ENCODE measurements around the gene DOK6.

The DOK6 gene

DNA sequence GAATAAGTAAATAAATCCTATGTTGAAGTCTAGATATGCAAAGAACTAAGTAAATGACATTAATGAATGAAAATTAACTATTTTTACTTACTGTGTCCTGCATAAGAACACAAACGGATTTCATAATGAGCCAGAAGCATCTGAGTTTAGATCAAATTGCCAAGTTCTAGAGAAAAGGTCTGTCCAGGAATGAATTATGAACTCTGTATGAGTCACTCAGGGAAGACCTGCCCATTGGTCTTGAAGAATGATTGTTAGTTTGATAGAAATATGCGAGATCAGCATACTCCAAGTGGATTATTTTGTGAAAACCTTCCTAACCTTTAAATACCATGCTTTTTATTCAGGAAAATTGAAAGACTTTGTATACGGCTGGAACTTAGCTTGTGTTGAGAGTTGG, 189.5 kb downstream of the DOK6 start:
- FAIRE-seq (no peak), DNase-seq (ENCODE audit: insufficient read length, low spot score) (no peak)
- no peak for TF ChIP-seq POLR2A (IDR thresholded peaks at IDR 0.05; ENCODE audit: low read depth, low read length)

DNA sequence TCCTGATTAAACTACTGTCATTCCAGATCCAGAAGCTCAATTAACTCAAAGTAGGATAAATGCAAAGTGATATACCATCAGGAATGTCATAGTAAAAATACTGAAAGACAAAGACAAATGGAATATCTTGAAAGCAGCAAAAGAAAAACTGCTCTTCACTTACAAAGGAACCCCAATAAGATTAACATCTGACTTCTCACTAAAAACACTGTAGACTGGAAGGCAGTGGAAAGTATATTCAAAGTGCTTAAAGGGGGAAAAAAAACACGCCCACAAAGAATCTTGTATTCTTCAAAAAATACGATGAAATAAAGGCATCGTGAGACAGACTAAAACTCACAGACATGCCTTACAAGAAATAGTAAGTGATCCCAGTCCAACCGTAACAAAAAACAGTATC, 195.7 kb downstream of the DOK6 start:
- FAIRE-seq (no peak), DNase-seq (ENCODE audit: insufficient read length, low spot score) (no peak)
- no peak for TF ChIP-seq POLR2A (IDR thresholded peaks at IDR 0.05; ENCODE audit: low read depth, low read length)

DNA sequence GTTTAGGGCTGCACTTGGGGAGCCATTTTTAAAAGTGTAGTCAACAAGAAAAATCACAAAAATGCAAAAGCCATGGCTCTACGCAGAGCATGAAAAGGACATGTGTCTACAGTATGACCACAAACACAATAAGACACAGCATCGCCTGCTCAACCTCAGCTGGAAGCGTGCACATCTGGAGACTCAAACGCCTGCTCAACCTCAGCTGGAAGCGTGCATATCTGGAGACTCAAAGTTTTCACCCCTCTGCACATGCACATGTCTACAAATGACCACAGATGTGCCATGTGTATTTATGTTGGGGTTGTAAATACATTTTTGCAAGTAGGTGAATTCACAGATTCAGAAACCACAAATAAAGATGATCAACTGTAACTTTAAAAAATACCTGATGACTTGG, 196.9 kb downstream of the DOK6 start:
- no peak for DNase-seq (ENCODE audit: insufficient read length, low spot score)
- no peak for FAIRE-seq
- TF ChIP-seq POLR2A (IDR thresholded peaks at IDR 0.05; ENCODE audit: low read depth, low read length) = no peak

DNA sequence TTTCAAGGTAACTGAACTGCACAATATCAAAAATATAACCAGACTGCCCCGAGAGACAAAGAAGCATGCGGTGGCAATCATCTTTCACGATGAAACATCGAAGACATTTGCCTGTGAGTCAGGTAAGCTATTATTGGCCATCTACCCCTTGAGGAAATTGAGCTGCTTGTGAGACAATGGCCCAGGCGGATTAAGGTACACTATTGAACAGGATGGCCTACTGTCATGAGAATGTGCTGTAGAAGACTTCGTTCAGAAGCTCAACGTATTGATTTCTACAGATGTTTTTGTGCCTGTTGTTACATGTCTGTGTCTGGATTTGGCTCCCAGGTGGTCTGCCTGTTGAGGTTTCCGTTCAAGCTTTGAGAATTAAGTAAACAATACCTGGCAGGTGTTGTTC, 198.7 kb downstream of the DOK6 start:
- FAIRE-seq = no peak

DNA sequence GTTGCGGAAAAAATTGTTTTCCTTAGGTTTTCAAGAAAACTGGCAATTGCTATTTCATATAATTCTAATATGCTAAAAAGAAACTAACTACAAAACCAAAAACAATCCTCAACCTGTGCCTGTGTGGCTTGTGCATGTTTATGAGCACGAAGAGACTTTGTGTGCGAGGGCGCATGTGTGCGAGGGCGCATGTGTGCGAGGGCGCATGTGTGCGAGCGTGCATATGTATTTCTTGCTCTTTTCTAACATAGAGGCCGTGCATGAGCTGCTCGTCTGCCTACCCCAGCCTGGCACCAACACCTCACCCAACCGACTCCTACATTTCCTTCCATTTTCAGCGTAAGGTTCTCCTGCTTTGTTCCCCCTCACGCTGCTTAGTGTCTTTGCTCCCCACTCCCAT, 211.6 kb downstream of the DOK6 start:
- DNase-seq (ENCODE audit: insufficient read length, low spot score) (no peak), FAIRE-seq (no peak)
- TF ChIP-seq POLR2A (IDR thresholded peaks at IDR 0.05; ENCODE audit: low read depth, low read length) = no peak

More for the DNA sequence above, 198.7 kb downstream of the DOK6 start:
- no peak for DNase-seq (ENCODE audit: insufficient read length, low spot score)
- no peak for TF ChIP-seq POLR2A (IDR thresholded peaks at IDR 0.05; ENCODE audit: low read depth, low read length)

DNA sequence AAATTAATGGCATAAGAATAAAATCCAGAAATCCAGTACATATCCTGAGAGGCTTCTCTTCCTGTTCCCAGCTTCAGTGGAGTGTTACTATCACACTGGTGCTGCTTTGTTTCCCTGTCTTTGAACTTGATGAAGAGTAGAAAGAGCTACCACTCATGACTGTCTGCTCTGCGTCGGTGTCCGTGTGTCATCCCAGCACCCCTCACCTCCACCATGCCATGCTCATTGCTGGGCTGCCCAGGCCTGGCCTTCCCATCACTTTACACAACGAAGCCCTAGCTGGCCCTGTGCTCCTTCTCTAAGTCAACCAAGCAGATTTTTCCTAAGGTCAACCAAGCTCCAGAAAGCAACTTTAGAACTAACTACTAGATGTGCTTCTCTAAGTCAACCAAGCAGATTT, 215.4 kb downstream of the DOK6 start:
- FAIRE-seq (no peak), DNase-seq (ENCODE audit: insufficient read length, low spot score) (no peak)
- TF ChIP-seq POLR2A (IDR thresholded peaks at IDR 0.05; ENCODE audit: low read depth, low read length) = no peak

DNA sequence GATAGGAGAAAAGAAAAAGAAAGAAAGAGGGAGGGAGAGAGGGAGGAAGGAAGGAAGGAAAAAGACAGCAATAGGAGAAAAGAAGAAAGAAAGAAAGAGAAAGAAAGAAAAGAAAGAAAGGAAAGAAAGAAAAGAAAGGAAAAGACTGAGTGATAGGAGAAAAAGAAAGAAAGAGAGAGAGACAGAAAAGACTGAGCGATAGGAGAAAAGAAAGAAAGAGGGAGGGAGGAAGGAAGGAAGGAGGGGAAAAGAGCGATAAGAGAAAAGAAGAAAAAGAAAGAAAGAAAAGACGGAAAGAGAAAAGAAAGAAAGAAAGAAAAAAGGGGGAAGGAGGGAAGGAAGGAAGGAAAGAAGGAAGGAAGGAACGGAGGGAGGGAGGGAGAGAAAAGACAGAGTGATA, 216.7 kb downstream of the DOK6 start:
- DNase-seq (ENCODE audit: insufficient read length, low spot score) (no peak), FAIRE-seq (no peak)
- TF ChIP-seq POLR2A (IDR thresholded peaks at IDR 0.05; ENCODE audit: low read depth, low read length) = no peak

DNA sequence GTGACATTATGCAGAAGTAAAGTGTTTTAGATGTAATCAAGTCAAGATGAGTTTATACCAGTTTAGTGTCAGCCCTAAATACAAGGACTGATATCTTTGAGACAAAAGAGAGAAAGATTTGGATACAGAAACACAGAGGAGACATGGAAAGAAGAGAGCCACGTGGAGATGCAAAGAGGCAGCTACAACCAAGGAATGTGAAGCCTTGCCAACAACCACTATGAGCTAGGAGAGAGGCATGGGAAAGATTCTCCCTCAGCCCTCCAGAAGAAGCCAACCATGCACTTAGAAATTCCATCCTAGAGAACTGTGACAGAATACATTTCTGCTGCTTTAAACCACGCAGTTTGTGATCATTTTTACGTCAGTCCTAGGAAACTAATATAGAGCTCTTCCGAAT, 217.2 kb downstream of the DOK6 start:
- no peak for TF ChIP-seq POLR2A (IDR thresholded peaks at IDR 0.05; ENCODE audit: low read depth, low read length)
- no peak for DNase-seq (ENCODE audit: insufficient read length, low spot score)
- no peak for FAIRE-seq

DNA sequence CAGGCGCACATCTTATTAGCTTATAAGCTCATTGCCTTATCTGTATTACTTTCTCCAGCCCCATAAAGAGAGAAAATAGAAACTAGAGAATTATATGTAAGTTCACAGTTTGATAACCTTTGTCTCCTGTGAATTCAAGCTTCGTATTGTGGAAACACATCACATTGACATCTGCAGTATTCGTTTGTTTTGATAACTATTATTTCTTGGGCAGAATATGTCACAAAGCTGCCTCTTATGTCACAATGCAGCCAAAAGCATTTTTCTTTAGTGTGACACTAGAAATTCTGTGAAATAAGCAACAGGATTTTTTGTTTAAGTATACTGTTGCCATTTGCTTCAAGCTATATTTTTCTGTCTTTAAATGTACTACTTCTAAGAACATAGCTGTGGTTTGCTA, 221.5 kb downstream of the DOK6 start:
- TF ChIP-seq POLR2A (IDR thresholded peaks at IDR 0.05; ENCODE audit: low read depth, low read length) = no peak
- no peak for DNase-seq (ENCODE audit: insufficient read length, low spot score)
- FAIRE-seq = no peak

DNA sequence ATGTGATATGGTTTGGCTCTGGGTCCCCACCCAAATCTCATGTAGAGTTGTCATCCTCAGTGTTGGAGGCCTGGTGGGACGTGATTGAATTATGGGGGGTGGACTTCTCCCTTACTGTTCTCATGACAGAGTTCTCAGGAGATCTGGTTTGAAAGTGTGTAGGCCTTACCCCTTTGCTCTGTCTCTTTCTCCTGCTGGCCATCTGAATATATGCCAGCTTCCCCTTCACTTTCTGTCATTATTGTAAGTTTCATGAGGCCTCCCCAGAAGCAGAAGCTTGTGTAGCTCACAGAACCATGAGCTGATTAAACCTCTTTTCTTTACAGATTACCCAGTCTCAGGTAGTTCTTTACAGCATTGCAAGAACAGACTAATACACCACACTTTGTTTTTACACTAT, 222.3 kb downstream of the DOK6 start:
- no peak for TF ChIP-seq POLR2A (IDR thresholded peaks at IDR 0.05; ENCODE audit: low read depth, low read length)
- FAIRE-seq = no peak
- DNase-seq (ENCODE audit: insufficient read length, low spot score) = no peak

DNA sequence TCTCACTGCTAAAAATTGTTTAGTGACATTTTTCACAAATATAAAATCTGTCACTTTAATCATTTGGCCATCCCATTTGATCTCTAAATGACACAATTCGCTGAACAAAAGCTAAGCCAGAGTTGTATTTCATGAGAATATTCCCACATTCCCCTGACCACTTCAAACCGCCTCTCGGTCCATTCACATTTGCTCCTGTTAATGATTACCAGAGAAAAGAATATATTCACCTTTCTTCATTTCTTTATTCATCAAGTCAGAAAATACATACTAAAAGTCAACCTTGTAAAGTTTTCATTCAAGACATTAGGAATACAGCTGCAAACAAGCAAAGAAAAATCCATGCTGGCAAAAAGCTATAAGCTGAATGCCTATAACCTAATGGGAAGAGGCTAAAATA, 225.5 kb downstream of the DOK6 start:
- FAIRE-seq = no peak

DNA sequence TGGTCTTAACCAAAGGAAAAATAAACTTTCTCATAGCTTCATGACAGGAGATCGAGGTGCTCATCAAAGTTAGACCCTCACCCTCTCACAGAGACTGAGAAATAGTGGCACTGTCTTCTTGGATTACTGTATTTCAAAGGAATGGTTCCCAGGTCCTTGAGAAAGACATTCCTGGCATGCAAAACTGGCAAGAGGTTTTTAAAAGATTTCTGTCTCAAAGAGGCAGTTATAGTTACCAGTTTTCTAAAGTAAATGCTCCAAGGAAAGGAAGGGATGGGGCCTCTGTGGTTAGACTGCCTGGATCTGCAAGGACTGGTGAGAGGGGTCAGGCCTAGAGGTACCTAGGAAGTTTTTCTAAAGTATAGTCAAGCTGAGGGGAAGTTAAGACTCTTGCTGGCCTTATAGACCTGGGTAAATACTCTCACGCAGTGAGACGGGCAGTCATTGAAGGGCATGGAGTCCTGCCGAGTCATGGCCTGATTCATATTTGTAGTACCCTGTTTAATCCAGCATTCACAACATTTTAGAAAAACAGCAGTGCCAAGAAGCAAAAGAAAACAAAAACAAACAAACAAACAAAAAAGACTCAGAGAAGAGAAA, 226.1 kb downstream of the DOK6 start:
- no peak for DNase-seq (ENCODE audit: insufficient read length, low spot score)
- FAIRE-seq = no peak
- TF ChIP-seq POLR2A (IDR thresholded peaks at IDR 0.05; ENCODE audit: low read depth, low read length) = no peak

More for the DNA sequence above, 225.5 kb downstream of the DOK6 start:
- no peak for DNase-seq (ENCODE audit: insufficient read length, low spot score)
- TF ChIP-seq POLR2A (IDR thresholded peaks at IDR 0.05; ENCODE audit: low read depth, low read length) = no peak

DNA sequence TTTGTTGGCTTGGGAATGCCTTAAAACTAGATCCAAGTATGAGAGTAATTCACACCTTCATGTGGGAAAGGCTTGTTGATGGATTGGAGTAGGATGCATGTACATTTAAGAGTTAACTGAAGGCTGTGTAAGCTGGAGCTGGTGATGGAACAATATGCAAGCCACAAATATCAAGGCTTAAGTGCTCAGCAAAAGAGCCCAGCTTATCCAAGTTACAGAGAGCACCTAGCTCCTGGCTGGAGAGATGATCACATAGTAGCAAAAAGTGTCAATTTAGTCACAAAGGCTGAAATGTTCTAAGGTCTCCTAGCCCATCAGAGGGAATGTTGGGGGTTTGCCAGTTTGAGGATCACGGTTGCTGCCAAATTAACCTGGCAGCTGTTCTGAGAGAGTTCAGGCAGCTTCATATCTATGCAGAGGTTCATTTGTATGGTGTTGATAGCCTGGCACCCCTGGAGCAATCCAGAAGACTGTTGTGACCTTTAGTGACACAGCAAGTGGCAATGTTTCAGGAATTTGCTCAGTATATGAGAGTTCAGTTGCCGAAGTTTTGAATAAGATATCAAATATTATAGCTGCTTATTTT, 228.2 kb downstream of the DOK6 start:
- no peak for FAIRE-seq
- TF ChIP-seq POLR2A (IDR thresholded peaks at IDR 0.05; ENCODE audit: low read depth, low read length) = no peak
- no peak for DNase-seq (ENCODE audit: insufficient read length, low spot score)

DNA sequence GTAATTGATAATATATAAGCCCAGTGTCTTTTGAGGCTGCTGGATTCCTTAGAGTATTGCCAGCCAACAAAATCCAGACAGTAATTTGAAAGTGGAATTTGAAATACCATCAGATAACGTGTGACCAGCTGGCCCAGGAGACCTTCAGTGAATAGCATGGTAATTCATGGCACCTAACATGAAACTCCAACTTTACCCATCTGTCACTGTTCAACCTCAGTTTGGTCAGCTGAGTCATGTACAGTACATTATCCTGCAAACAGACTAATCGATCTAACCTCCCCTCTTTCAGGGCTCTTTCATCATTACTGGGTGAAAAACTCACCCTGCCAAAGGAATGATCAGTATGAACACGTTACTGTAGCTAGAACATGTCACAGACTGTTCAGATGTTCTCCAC, 230.6 kb downstream of the DOK6 start:
- DNase-seq (ENCODE audit: insufficient read length, low spot score) (no peak), FAIRE-seq (no peak)

DNA sequence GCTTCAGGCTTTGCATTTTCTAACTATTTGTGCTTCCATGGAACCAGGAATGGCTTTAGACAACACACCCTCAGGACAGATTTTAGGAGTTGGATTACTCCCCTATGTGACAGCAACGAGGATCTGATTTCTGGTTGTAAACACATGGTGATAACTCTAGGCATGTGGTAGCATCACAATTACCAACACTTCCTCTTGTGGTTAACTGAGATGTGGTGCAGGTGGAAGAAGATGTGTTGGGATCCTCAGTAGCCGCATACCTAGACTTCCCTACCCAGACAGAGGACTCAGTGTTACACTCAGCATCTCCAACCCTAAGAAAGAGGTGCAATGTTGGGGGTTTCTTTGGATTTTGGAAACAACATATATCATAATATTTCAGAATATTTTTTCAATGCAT, 234.8 kb downstream of the DOK6 start:
- FAIRE-seq = no peak
- TF ChIP-seq POLR2A (IDR thresholded peaks at IDR 0.05; ENCODE audit: low read depth, low read length) = no peak

More for the DNA sequence above, 230.6 kb downstream of the DOK6 start:
- no peak for TF ChIP-seq POLR2A (IDR thresholded peaks at IDR 0.05; ENCODE audit: low read depth, low read length)

More for the DNA sequence above, 234.8 kb downstream of the DOK6 start:
- DNase-seq (ENCODE audit: insufficient read length, low spot score) = no peak
